Measurements from ENCODE around the gene FAM3A.

DNA sequence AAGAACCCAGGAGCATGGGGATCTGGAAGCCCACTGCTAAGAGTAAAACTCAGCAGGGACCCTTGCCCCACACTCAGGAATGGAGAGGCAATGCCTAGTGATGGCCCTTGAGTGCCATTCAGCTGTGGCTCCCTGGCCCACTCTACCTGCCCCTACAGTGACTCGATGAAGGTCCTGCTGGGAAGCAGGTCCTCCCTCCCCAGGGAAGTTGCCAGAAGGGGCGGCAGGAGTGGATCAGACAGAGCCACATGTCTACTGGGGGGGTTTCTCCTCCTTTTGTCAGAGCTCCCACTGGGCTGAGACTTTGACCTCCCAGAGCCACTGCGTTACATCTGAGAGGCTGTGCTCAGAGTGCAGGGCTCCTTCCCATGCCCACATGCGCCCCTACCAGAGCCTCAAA is 26.9 kb downstream of the FAM3A start:
- TF ChIP-seq, protein P1, sequence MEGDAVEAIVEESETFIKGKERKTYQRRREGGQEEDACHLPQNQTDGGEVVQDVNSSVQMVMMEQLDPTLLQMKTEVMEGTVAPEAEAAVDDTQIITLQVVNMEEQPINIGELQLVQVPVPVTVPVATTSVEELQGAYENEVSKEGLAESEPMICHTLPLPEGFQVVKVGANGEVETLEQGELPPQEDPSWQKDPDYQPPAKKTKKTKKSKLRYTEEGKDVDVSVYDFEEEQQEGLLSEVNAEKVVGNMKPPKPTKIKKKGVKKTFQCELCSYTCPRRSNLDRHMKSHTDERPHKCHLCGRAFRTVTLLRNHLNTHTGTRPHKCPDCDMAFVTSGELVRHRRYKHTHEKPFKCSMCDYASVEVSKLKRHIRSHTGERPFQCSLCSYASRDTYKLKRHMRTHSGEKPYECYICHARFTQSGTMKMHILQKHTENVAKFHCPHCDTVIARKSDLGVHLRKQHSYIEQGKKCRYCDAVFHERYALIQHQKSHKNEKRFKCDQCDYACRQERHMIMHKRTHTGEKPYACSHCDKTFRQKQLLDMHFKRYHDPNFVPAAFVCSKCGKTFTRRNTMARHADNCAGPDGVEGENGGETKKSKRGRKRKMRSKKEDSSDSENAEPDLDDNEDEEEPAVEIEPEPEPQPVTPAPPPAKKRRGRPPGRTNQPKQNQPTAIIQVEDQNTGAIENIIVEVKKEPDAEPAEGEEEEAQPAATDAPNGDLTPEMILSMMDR (IDR thresholded peaks at IDR 0.05) = no peak
- no peak for TF ChIP-seq POLR2A (IDR thresholded peaks at IDR 0.05)

Data from testis (tissue), 2 donors.